ENCODE data around the gene BSX.

BSX gene

GRCh38 chr11:122963961-122964360 is 17.7 kb downstream of the BSX start:
- H3K36me3 ChIP-seq (ENCODE audit: control insufficient read depth, insufficient read depth, low read length): no peaks in the 10 kb centered on the region
- no CpG with 5 or more reads among the region's 4 CpGs for WGBS (ENCODE audit: insufficient coverage, insufficient read length)
- no peaks in the 10 kb centered on the region for H3K9me3 ChIP-seq (ENCODE audit: control insufficient read depth, insufficient read depth, low read length)
- no peak overlapping the region for H3K4me3 ChIP-seq (ENCODE audit: low read length)
- no peak for DNase-seq (ENCODE audit: low read depth, low spot score)
- no peaks in the 10 kb centered on the region for H3K27me3 ChIP-seq (ENCODE audit: control insufficient read depth, insufficient read depth, low read length)
- no peak overlapping the region for H3K27ac ChIP-seq (ENCODE audit: low read length)
- no peaks in the 10 kb centered on the region for H3K4me1 ChIP-seq (ENCODE audit: control insufficient read depth, insufficient read depth, low read length)

DNA sequence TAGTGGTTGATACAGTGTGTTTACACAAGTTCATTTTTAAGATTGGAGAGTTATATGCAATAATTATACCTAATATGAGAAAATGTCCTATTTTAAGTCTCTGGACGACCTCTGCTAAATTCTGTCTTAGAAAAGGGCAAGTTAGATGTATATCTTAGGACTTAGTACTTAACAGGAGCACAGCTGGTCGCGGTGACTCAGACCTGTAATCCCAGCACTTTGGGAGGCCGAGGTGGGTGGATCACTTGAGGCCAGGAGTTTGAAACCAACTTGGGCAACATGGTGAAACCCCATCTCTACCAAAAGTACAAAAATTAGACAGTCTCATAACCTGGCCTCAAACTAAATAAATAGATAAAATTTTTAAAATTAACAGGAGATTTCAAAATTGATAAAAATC is 27.2 kb downstream of the BSX start:
- Histone ChIP-seq H3K36me3 (ENCODE audit: control insufficient read depth, insufficient read depth, low read length) (no peaks in the 10 kb centered on the region), H3K27me3 (ENCODE audit: control insufficient read depth, insufficient read depth, low read length) (no peaks in the 10 kb centered on the region), H3K4me3 (ENCODE audit: low read length) (no peak overlapping the region), H3K4me1 (ENCODE audit: control insufficient read depth, insufficient read depth, low read length) (no peaks in the 10 kb centered on the region), H3K9me3 (ENCODE audit: control insufficient read depth, insufficient read depth, low read length) (no peaks in the 10 kb centered on the region), H3K27ac (ENCODE audit: low read length) (no peak overlapping the region)
- no CpG with 5 or more reads among the region's 4 CpGs for WGBS (ENCODE audit: insufficient coverage, insufficient read length)
- no peak for DNase-seq (ENCODE audit: low read depth, low spot score)

DNA sequence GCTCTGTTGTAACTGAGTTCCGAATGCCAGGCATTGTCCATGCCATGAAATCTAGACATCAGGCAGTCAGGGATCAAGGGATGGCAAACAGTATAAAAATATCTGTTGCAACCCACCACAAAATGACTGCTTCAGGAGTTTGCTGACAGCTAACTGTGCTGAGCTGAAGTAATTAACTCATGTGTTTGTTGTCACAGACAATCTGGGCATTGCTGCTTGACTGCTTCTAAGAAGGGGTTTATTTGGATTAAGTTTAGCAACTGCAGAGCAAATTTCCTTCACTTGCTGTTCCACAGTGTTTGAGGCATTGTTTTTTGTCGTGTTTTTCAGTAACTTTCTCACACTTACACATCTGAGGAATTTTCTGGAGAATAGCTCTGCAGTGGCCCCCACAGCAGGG is 30.4 kb downstream of the BSX start:
- no CpG with 5 or more reads among the region's 2 CpGs for WGBS (ENCODE audit: insufficient coverage, insufficient read length)
- H3K36me3 ChIP-seq (ENCODE audit: control insufficient read depth, insufficient read depth, low read length): no peaks in the 10 kb centered on the region
- no peak overlapping the region for H3K4me3 ChIP-seq (ENCODE audit: low read length)
- H3K4me1 ChIP-seq (ENCODE audit: control insufficient read depth, insufficient read depth, low read length): no peaks in the 10 kb centered on the region; the same call in 1 of the 2 replicates
- no peak for DNase-seq (ENCODE audit: low read depth, low spot score)
- no peak overlapping the region for H3K27ac ChIP-seq (ENCODE audit: low read length)
- 0 out of 2 replicates have a peak, but pooled peaks cover 2% of the 10 kb centered on the region for H3K27me3 ChIP-seq (ENCODE audit: control insufficient read depth, insufficient read depth, low read length)
- no peaks in the 10 kb centered on the region for H3K9me3 ChIP-seq (ENCODE audit: control insufficient read depth, insufficient read depth, low read length)

DNA sequence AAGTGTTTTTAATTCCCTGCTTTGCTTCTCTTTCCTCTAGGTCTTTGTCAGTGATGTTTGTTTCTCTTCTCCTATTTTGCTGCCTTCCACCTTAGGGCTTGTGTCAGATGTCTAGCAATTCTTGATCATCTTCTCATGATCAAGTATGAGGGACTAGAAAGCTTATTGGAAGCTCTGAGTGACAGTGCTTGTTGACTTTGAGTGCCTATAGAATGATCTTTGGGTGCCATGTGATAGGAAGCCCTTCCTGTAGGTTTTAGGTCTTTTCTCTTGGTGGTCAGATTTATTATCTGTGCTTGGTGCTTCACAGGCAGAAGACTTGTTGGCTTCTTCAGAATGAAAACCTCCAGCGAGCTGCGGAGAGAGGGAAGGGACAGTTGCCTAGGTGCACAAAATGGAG is 43.1 kb downstream of the BSX start:
- no peak overlapping the region for H3K27ac ChIP-seq (ENCODE audit: low read length)
- no peaks in the 10 kb centered on the region for H3K9me3 ChIP-seq (ENCODE audit: control insufficient read depth, insufficient read depth, low read length)
- no peaks in the 10 kb centered on the region for H3K27me3 ChIP-seq (ENCODE audit: control insufficient read depth, insufficient read depth, low read length)
- H3K4me3 ChIP-seq (ENCODE audit: low read length): no peak overlapping the region
- WGBS (ENCODE audit: insufficient coverage, insufficient read length): no CpG with 5 or more reads among the region's 2 CpGs
- H3K36me3 ChIP-seq (ENCODE audit: control insufficient read depth, insufficient read depth, low read length): no peaks in the 10 kb centered on the region
- DNase-seq (ENCODE audit: low read depth, low spot score): no peak
- no peaks in the 10 kb centered on the region for H3K4me1 ChIP-seq (ENCODE audit: control insufficient read depth, insufficient read depth, low read length)

DNA sequence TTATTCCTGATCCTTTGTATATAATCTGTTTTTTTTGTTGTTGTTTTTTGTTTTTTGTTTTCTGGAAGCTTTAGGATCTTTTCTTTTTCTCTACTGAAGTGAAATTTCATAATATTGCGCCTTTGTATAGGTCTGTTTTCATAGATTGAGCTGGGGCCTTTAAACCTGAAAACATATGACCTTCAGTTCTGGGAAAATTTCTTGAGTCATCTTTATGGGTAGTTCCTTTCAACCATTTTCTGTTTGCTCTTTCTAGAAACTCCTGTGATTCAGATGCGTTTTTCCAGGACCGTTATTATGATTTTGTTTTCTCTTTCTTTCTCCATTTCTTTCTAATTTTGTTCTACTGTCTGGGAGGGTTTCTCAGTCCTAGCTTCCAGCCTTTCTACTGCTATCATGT is 43.7 kb downstream of the BSX start:
- no CpG with 5 or more reads among the region's 3 CpGs for WGBS (ENCODE audit: insufficient coverage, insufficient read length)
- Histone ChIP-seq H3K27me3 (ENCODE audit: control insufficient read depth, insufficient read depth, low read length) (no peaks in the 10 kb centered on the region), H3K27ac (ENCODE audit: low read length) (no peak overlapping the region), H3K36me3 (ENCODE audit: control insufficient read depth, insufficient read depth, low read length) (no peaks in the 10 kb centered on the region), H3K4me3 (ENCODE audit: low read length) (no peak overlapping the region), H3K9me3 (ENCODE audit: control insufficient read depth, insufficient read depth, low read length) (no peaks in the 10 kb centered on the region), H3K4me1 (ENCODE audit: control insufficient read depth, insufficient read depth, low read length) (no peaks in the 10 kb centered on the region)
- no peak for DNase-seq (ENCODE audit: low read depth, low spot score)

DNA sequence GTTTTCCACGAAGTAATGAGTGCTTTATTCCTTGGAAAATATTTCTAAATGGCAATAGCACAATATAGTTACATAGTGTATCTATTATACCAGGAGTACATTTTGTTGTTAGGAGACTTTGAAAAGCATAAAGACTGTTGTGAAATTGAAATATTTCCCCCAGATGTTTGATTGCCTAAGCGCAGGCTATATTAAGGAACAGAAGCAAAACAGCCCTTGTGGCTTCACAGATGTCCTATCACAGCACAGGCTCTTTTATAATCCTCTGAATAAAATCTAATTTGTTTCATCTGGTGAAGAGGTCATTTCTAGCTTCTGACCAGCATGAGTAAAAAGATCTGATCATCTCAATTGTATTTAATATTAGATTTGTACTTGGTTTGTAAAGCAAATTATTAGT is 48.2 kb downstream of the BSX start:
- no peaks in the 10 kb centered on the region for H3K36me3 ChIP-seq (ENCODE audit: control insufficient read depth, insufficient read depth, low read length)
- no peaks in the 10 kb centered on the region for H3K9me3 ChIP-seq (ENCODE audit: control insufficient read depth, insufficient read depth, low read length)
- no peak overlapping the region for H3K27ac ChIP-seq (ENCODE audit: low read length)
- H3K4me1 ChIP-seq (ENCODE audit: control insufficient read depth, insufficient read depth, low read length): no peaks in the 10 kb centered on the region
- DNase-seq (ENCODE audit: low read depth, low spot score): no peak
- no CpG with 5 or more reads among the region's 2 CpGs for whole genome bisulfite sequencing (ENCODE audit: insufficient coverage, insufficient read length)
- no peaks in the 10 kb centered on the region for H3K27me3 ChIP-seq (ENCODE audit: control insufficient read depth, insufficient read depth, low read length)
- no peak overlapping the region for H3K4me3 ChIP-seq (ENCODE audit: low read length)

GRCh38 chr11:122931510-122931909 is 50.1 kb downstream of the BSX start:
- Histone ChIP-seq H3K27ac (ENCODE audit: low read length) (no peak overlapping the region), H3K4me1 (ENCODE audit: control insufficient read depth, insufficient read depth, low read length) (no peaks in the 10 kb centered on the region; the same call in 1 of the 2 replicates), H3K27me3 (ENCODE audit: control insufficient read depth, insufficient read depth, low read length) (no peaks in the 10 kb centered on the region), H3K9me3 (ENCODE audit: control insufficient read depth, insufficient read depth, low read length) (no peaks in the 10 kb centered on the region), H3K36me3 (ENCODE audit: control insufficient read depth, insufficient read depth, low read length) (no peaks in the 10 kb centered on the region), H3K4me3 (ENCODE audit: low read length) (no peak overlapping the region)
- no CpG with 5 or more reads among the region's 6 CpGs for WGBS (ENCODE audit: insufficient coverage, insufficient read length)
- DNase-seq (ENCODE audit: low read depth, low spot score): no peak

Data from iPS DF 6.9 (cell line).